Measurements from ENCODE around the gene MPL. TPM values are rescaled to one million over a fixed set of nuclear protein-coding genes. Genes with fewer than 3 reads are reported as not detected.
"Not testable (repeated sequence)": the region's sequence is repeated elsewhere in the genome, so short reads cannot be mapped to it uniquely, and the experiment has no call there.

MPL gene
- total RNA-seq, 1 donor from 2014 or later, result not detected

DNA sequence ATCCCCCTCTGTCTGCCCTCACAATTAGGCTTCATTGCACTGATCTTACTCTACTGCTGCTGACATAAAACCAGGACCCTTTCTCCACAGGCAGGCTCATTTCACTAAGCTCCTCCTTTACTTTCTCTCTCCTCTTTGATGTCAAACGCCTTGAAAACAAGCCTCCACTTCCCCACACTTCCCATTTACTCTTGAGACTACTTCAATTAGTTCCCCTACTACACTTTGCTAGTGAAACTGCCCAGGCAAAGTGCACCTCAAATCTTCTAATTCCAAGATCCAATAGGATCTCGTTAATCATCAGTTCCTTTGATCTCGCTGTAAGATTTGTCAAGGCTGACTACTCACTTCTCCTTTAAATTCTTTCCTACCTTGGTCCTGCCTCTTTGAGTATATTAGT lies 15.3 kb downstream of the MPL start:
- no peak for DNase-seq (ENCODE audit: low read depth)

DNA sequence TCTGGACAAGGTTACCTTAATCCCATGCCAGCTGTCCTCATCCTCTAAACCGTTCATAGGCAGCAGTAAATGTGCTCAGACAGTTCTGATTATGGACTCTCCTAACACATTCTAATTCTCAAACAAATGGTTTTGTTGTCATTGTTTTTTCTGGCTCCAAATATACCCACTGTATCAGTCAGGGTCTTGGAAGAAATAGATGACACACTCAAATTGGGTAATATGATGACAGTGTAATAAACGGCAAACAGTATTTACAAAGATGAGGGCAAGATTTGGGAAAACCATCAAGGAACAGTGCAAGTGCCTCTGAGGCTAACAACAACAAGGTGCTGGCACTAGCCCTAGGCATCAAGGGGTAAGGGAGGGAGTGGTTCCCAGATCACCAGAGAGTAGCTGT lies 16.9 kb downstream of the MPL start:
- no peak for DNase-seq (ENCODE audit: low read depth)

DNA sequence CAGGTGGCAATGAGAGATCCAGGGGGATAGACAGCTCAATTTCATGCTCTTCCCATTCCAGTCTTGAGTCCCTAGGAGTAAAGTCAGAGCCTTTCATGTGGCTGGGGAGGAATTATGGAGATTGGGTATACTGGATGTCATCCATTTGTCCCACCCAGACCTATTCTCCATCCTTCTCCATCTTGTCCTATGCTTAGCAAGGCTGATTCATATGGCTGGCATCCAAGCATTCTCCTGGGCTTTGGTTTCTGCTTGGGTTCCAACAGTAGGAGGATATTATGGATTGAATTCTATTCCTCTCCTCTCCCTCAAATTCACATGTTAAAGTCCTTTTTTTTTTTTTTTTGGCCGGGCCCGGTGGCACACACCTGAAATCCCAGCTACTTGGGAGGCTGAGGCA lies 17.3 kb downstream of the MPL start:
- no peak for DNase-seq (ENCODE audit: low read depth)

DNA sequence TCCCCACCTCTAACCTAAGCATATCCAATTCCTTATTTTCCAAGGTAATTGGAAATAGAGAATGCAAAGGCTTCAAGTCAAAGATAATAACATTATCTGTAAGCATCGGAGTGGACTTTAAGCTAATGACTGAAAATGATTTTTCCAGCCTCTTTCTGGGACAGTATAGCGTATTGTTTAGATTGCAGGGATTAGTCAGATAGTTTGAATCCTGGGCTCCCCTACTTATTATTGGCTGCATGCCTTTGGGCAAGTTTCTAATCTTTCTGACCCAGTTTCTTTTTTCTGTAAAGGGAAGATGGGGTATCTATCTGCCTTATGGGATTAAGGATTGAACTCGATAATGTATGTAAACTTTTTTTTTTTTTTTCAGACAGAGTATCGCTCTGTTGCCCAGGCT lies 19.6 kb downstream of the MPL start:
- DNase-seq (ENCODE audit: low read depth), result no peak

DNA sequence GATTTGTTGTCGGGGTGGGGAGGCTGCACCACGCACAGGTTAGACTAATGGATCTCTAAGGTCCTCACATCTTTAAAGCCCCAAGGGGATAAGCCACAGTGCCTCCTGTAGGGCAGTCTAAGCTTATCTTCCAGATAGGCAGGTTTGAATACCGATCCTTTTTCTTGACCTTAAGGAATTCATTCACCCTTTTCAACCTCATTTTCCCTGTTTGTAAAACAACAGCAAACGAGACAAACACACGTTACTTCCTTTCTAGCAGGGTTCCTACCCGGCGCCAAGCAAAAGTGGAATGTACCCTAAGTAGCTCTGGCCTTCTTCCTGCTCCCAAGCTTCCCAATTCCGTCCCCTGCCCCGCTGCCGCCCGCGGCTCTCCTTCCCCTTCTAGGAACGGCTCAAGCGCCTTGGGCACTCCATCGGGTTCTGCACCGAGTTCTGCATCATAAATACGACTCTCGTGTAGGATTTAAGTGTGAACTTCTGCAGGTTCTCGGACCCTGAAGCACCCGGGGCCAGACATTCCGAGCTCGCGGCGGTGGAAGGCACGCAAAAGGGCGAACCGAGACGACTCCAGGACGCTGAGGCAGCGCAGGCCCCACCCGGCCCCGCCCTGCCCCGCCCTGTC lies 20.6 kb downstream of the MPL start:
- DNase-seq (ENCODE audit: low read depth), result peak; percentile 62

DNA sequence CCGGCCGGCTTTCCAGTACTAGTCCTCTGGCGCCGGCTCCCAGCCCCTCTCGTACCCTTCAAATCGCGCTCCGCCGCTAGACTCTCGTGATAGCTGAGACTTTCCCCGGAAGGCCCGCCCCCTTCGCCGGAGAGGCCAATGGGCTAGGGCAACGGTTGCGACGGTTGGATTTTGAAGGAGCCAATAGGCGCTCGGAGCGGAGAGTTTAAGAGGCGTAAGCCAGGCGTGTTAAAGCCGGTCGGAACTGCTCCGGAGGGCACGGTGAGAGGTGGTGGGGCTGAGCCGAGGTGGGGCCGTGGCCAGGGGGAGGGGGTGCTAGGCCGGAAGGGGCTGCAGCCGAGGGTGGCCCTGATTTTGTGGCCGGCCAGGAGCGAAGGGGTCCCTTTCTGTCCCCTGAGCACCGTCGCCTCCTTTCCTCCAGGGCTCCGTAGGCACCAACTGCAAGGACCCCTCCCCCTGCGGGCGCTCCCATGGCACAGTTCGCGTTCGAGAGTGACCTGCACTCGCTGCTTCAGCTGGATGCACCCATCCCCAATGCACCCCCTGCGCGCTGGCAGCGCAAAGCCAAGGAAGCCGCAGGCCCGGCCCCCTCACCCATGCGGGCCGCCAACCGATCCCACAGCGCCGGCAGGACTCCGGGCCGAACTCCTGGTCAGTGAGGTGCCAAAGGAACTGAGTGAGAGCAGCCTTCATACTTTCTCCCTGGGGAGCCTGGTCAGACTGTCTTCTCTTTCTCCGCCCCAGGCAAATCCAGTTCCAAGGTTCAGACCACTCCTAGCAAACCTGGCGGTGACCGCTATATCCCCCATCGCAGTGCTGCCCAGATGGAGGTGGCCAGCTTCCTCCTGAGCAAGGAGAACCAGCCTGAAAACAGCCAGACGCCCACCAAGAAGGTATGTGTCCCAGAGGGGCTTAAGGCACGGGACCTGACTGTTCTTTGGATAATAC lies 21.4 kb downstream of the MPL start, which contains the start of gene CDC20:
CDC20 (plus strand) TSS at position 236 of the 948 bp plus-strand sequence; CDS start at position 471, 235 bp downstream.
- DNase-seq (ENCODE audit: low read depth), result peak; percentile 87

DNA sequence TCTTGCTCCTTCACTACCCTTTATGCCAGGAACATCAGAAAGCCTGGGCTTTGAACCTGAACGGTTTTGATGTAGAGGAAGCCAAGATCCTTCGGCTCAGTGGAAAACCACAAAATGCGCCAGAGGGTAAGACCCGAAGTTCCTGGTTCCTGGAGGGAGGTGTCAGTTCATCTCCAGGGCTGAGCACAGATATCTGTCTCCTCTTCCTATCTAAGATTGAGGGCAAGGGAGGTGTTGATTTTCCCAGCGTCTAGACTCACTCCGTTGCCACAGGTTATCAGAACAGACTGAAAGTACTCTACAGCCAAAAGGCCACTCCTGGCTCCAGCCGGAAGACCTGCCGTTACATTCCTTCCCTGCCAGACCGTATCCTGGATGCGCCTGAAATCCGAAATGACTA lies 22.1 kb downstream of the MPL start:
- DNase-seq (ENCODE audit: low read depth), result peak; percentile 27

DNA sequence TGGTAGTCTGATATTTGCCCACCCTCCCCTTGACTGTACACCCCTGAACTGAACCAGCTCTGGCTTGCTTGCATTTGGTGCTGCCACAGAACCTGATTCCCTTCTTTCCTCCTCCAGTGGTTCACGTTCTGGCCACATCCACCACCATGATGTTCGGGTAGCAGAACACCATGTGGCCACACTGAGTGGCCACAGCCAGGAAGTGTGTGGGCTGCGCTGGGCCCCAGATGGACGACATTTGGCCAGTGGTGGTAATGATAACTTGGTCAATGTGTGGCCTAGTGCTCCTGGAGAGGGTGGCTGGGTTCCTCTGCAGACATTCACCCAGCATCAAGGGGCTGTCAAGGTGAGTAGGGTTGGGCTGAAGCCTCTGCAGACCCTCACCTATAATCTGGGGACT lies 23.0 kb downstream of the MPL start:
- no peak for DNase-seq (ENCODE audit: low read depth)

DNA sequence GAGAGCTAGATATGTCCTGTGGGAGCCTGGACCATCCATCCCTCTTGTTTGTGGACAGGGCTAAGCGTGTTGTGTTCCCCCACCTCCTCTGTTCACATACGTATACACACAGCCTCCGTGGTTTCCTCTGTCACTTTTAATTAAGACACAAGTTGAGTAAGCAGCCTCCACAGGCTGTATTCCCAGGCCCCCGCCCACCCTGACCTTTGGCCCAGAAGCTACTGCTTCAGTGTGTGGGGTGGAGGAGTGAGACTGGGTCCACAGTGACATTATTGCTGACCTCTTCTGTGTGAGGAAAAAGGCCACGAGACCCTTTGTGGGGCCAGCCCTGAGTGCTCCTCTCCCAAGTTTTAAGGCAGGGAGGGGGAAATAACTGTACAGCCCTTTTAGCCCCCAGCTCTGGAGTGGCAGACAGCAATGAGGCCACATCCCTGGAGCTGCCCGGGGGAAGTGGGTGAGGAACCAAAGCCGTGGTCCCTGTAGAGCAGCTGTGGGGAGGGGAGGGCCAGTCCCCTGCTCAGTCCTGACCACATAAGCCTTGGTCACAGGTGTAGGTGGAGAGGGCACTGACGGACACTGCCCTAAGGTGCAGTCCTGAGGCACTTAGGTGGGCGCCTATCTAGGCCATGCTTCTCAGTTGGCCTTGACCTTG lies 25.8 kb downstream of the MPL start:
- no peak for DNase-seq (ENCODE audit: low read depth)

DNA sequence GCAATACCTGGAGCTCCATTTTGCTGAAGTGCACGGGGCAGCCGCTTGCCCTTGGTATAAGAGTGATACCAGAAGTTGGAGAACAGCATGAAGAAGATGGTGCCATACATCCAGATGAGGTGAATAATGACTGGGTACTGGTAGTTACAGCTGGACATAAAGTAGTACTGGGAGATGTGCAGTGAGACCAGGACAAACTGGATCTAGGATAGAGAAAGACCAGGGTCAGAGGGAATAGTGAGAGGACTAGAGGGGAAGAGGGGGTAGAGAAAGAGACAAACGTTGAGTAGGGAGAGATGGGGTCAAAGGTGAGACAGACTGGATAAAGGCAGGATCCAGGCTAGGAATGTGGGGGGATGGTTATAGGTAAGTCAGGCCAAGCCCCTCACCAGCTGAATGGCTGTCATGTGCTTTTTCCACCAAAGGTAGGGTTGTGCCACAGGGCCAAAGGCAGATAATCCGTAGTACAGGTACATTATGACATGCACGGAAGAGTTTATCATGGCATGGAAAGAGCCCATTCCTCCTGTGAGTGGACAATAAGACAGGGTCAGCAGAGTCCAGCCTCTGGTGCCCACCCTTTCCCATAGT lies 26.4 kb downstream of the MPL start:
- no peak for DNase-seq (ENCODE audit: low read depth)

DNA sequence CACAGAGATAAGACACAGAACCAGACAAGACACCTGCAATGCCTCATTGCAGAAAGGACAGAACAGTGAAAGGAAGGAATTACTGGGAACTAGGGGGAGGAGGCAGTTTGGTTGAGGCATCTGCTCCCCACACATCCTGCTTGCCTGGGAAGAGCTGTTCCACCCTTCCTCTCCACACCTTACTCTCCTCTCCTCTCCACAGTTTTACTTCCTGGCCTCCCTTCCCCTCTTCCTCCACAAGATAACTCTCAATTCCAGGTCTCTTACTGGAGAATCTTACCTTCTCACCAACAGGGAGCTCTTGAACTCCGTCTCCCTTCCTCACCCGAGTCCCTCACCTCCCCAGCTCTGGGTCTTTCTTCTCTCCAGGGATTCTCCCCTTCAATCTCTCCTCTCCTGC lies 28.1 kb downstream of the MPL start:
- DNase-seq (ENCODE audit: low read depth), result no peak

DNA sequence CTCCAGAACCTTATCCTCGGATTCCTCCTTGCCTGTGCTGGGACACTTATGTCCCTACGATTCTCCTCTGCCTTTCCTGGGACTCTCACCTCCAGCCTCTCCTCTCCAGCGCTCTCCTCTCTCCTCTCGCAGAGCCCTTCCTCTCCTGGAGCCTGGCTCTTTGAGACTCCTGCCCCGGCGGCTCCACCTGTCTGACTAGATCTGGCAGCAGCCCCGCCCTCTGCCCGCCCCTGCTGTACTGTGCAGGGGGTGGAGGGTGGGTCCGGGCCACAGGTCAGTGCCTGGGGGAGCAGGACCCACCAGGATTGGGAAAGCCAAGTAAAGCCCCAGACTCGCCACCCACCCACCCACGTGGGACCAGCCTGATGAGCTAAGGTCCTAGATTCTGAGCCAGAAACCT lies 28.6 kb downstream of the MPL start:
- DNase-seq (ENCODE audit: low read depth), result no peak

DNA sequence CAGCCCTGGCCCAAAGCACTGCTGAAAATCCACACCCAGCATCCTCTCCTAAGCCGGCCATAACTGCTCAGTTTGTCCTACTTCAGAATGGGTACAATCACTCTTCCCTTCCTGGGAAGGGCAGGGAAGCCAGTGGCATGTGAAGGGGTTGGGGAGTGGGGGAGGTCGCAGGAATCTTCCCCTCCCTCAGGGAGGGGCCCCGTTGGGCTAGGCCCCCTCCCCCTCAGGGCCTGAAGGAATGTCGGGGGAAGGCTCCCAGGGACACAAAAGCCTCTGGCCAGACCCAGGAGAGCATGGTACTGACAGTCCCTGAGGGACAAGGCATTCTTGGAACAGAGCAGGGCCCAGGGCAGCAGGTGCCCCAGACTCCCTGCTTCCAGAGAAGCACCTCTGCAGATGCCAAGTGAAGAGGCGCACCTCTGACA lies 29.0 kb downstream of the MPL start:
- no peak for DNase-seq (ENCODE audit: low read depth)

DNA sequence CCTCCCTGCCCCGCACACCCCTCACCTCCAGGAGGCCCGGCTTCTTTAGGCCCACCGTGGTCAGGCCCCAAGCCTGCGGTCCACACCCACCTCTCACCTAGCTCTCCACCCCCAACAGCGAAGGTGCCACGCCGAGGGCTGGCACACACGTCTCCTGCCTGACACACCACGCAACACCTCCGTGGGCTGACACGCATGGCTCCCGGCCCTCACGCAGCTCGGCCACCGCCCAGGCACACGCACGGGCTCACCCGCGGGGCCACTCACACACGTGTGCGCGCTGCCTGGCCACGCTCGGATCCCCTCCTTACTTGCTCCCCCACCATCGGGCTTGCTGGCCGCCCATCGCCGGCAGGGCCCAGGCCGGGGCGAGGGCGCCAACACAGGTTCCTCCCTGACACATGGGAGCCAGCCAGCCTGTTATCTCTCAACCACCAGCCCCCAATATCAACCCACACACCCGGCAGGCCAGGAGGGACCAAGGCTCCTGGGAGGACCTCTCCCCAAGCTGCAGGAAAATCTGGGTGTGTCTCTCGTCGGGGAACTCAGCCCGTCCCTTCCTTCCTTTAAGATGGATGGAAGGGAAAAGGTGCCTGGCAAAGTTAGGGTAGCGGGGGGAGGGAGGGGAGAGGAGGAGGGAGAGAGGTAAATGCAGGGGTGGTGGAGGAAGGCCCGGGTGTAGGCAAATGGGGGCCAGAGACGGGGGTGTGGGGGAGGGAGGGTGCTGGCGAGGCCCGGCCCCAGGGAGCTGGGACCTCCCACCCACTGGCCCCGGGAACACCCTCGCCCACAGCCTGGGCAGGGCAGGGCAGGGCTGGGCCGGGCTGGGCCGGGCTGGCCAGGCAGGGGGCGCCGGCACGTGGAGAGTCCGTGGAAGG lies 29.6 kb downstream of the MPL start:
- DNase-seq (ENCODE audit: low read depth), result no peak

DNA sequence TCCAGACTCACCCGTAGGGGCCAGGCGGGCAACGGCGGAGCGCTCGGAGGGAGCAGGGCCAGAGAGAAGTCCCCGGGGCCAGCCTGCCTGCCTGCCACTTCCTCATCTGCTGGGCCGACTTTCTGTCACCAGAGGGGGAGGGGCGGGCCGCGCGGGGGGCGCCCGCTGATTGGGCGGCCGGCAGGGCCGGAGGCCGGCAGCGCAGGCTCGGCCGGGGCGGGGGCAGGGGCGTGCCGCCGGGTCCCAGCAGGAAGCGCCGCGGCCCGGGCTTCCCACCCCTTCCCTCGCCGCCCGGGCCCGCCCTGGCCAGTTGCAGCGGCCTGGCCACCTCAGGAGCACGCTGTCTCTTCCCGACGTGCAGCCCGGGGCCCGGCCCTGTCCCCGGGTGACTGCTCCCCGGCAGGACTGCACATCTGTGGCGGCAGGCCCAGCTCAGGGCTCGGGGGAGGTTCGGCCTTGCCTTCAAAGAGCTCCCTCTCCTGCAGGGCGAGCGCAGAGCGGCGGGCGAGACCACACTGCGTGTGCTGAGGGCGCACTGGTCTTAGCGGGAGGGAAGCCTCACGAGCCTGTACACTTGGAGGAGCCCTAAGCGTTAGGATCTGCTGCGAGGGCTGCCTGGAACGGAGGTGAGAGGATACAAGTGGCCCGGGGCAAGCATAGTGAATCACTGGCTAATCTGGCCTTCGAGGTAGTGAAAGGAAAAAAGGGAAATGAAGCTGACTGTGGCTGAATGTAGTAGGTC lies 30.5 kb downstream of the MPL start, which contains the start of gene ELOVL1:
ELOVL1 (minus strand) TSS at position 108 of the 742 bp plus-strand sequence. CDS start 2,402 bp downstream, outside the sequence.
- peak; percentile 76 for DNase-seq (ENCODE audit: low read depth)

DNA sequence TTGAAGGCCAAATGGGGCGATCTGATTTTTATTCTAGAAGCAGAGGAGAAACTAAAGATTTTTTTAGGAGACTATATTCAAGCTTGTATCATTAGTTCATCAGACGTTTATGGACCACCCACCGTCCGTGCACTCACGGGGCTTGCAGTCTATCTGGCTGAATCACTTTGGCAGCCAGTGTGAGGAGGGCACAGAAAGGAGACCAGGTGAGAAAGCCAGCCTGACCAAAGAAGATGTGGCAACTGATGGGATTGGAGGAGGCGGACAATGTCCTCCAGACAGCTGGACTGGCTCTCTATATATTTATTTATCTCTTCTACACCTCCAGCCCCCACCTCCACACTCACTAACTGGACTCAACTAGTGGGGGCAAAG lies 31.0 kb downstream of the MPL start:
- DNase-seq (ENCODE audit: low read depth), result no peak

DNA sequence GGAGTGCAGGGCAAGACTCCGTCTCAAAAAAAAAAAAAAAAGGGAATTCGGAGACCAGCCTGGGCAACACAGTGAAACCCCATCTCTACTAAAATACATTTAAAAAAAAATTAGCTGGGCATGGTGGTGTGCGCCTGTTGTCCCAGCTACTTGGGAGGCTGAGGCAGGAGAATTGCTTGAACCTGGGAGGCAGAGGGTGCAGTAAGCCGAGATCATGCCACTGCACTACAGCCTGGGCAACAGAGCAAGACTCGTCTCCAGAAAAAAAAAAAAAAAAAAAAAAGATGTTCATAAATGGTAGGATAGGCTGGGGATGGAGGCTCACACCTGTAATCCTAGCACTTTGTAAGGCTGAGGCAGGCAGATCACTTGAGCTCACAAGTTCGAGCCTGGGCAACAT lies 32.2 kb downstream of the MPL start:
- not testable (repeated sequence) for DNase-seq (ENCODE audit: low read depth)

DNA sequence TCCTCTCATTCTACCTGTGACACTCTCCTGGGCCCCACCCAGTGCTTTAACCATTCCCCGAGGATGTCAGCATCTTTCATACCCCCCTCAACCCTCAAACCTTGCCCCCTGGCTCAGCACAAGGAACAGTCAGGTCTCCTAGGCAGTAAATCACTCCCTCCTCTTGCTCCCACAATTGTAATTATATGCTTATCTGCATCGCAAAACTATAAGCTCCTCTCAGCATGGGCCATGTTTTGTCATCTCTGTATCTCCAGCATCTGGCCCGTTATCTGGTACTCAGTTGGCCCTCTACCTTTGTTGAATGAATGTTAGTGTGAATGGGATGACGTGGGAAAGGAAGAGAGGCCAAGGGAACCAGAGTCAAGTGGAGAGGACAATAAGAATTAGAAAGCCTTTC lies 32.9 kb downstream of the MPL start:
- no peak for DNase-seq (ENCODE audit: low read depth)

DNA sequence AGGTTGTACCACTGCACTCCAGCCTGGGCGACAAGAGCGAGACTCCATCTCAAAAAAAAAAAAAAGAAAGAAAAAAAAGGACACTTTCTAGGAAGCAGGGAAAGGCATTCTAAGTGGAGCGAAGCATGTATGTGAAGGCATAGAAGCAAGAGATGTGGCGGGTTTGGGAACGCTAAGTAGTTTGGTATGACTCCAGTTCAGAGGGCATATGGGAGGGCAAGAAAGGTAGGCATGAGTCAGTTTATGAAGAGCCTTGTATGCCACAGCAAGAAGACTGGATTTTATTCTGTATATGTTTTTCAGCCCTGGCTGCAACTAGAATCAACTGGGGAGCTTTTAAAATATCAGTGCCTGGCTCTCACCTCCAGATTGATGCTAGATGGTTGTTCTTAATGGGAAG lies 34.6 kb downstream of the MPL start:
- peak; percentile 29 for DNase-seq (ENCODE audit: low read depth)

Data from renal cortical epithelial cell (primary cell).